Measurements from ENCODE around the gene SUGP1. TPM values are rescaled to one million over a fixed set of nuclear protein-coding genes. Genes with fewer than 3 reads are reported as not detected.

Gene SUGP1
- total RNA-seq, 1 experiment from 2014 or later: 81.3 TPM

DNA sequence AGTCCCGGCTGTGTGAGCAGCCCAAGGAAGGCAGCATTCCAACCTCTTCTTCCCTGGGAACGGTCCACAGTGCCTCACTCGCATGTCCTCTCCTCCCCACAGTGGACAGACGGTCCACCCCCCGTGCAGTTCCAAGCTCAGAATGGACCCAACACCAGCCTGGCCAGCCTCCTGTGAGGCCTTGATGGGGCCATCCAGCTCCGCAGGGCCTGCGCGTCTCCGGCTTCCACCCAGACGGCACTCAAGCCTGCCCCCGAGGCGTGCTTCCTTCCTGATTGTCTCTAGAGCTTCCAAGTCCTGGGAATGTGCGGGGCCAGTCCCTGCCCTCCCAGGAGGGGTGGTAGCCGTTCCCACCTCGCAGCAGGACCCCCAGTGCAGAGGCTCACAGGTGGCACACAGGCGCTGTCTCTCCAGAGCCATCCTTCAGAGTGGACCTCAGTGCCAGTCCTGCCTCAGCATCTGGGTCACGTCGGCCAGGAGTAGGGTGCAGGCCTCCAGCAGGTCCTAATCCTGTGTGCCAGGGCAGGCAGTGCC lies 35.4 kb upstream of the SUGP1 start:
- Mint-ChIP-seq H3K9me3 (no peaks in the 10 kb centered on the region), H3K27ac (no peak overlapping the region; the same call in 1 of the 2 replicates), H3K4me1 (no peaks in the 10 kb centered on the region), H3K27me3 (ENCODE audit: low read depth) (no peaks in the 10 kb centered on the region), H3K36me3 (peaks cover 17% of the 10 kb centered on the region), H3K4me3 (no peak overlapping the region)
- DNase-seq (ENCODE audit: low spot score): no peak
- TF ChIP-seq, protein P1, sequence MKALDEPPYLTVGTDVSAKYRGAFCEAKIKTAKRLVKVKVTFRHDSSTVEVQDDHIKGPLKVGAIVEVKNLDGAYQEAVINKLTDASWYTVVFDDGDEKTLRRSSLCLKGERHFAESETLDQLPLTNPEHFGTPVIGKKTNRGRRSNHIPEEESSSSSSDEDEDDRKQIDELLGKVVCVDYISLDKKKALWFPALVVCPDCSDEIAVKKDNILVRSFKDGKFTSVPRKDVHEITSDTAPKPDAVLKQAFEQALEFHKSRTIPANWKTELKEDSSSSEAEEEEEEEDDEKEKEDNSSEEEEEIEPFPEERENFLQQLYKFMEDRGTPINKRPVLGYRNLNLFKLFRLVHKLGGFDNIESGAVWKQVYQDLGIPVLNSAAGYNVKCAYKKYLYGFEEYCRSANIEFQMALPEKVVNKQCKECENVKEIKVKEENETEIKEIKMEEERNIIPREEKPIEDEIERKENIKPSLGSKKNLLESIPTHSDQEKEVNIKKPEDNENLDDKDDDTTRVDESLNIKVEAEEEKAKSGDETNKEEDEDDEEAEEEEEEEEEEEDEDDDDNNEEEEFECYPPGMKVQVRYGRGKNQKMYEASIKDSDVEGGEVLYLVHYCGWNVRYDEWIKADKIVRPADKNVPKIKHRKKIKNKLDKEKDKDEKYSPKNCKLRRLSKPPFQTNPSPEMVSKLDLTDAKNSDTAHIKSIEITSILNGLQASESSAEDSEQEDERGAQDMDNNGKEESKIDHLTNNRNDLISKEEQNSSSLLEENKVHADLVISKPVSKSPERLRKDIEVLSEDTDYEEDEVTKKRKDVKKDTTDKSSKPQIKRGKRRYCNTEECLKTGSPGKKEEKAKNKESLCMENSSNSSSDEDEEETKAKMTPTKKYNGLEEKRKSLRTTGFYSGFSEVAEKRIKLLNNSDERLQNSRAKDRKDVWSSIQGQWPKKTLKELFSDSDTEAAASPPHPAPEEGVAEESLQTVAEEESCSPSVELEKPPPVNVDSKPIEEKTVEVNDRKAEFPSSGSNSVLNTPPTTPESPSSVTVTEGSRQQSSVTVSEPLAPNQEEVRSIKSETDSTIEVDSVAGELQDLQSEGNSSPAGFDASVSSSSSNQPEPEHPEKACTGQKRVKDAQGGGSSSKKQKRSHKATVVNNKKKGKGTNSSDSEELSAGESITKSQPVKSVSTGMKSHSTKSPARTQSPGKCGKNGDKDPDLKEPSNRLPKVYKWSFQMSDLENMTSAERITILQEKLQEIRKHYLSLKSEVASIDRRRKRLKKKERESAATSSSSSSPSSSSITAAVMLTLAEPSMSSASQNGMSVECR (CRISPR knock-in tag; IDR thresholded peaks at IDR 0.05; ENCODE audit: borderline replicate concordance): no peak
- TF ChIP-seq NFATC4 (CRISPR knock-in tag; IDR thresholded peaks at IDR 0.05) (no peak), ZNF263 (CRISPR knock-in tag; IDR thresholded peaks at IDR 0.05; ENCODE audit: low read depth) (no peak), CREB1 (CRISPR knock-in tag; IDR thresholded peaks at IDR 0.05) (no peak), IRF2 (CRISPR knock-in tag; IDR thresholded peaks at IDR 0.05; ENCODE audit: borderline replicate concordance, low read depth) (no peak), ZNF121 (CRISPR knock-in tag; IDR thresholded peaks at IDR 0.05) (no peak), NFE2L1 (CRISPR knock-in tag; IDR thresholded peaks at IDR 0.05) (no peak), GRHL2 (CRISPR knock-in tag; IDR thresholded peaks at IDR 0.05; ENCODE audit: insufficient replicate concordance, severe bottlenecking) (no peak), ETV6 (CRISPR knock-in tag; IDR thresholded peaks at IDR 0.05) (no peak), ZNF671 (CRISPR knock-in tag; IDR thresholded peaks at IDR 0.05) (no peak)
- TF ChIP-seq, protein P2, sequence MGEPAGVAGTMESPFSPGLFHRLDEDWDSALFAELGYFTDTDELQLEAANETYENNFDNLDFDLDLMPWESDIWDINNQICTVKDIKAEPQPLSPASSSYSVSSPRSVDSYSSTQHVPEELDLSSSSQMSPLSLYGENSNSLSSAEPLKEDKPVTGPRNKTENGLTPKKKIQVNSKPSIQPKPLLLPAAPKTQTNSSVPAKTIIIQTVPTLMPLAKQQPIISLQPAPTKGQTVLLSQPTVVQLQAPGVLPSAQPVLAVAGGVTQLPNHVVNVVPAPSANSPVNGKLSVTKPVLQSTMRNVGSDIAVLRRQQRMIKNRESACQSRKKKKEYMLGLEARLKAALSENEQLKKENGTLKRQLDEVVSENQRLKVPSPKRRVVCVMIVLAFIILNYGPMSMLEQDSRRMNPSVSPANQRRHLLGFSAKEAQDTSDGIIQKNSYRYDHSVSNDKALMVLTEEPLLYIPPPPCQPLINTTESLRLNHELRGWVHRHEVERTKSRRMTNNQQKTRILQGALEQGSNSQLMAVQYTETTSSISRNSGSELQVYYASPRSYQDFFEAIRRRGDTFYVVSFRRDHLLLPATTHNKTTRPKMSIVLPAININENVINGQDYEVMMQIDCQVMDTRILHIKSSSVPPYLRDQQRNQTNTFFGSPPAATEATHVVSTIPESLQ (CRISPR knock-in tag; IDR thresholded peaks at IDR 0.05): no peak
- TF ChIP-seq, protein P3, sequence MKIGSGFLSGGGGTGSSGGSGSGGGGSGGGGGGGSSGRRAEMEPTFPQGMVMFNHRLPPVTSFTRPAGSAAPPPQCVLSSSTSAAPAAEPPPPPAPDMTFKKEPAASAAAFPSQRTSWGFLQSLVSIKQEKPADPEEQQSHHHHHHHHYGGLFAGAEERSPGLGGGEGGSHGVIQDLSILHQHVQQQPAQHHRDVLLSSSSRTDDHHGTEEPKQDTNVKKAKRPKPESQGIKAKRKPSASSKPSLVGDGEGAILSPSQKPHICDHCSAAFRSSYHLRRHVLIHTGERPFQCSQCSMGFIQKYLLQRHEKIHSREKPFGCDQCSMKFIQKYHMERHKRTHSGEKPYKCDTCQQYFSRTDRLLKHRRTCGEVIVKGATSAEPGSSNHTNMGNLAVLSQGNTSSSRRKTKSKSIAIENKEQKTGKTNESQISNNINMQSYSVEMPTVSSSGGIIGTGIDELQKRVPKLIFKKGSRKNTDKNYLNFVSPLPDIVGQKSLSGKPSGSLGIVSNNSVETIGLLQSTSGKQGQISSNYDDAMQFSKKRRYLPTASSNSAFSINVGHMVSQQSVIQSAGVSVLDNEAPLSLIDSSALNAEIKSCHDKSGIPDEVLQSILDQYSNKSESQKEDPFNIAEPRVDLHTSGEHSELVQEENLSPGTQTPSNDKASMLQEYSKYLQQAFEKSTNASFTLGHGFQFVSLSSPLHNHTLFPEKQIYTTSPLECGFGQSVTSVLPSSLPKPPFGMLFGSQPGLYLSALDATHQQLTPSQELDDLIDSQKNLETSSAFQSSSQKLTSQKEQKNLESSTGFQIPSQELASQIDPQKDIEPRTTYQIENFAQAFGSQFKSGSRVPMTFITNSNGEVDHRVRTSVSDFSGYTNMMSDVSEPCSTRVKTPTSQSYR (CRISPR knock-in tag; IDR thresholded peaks at IDR 0.05): no peak
- TF ChIP-seq, protein P4, sequence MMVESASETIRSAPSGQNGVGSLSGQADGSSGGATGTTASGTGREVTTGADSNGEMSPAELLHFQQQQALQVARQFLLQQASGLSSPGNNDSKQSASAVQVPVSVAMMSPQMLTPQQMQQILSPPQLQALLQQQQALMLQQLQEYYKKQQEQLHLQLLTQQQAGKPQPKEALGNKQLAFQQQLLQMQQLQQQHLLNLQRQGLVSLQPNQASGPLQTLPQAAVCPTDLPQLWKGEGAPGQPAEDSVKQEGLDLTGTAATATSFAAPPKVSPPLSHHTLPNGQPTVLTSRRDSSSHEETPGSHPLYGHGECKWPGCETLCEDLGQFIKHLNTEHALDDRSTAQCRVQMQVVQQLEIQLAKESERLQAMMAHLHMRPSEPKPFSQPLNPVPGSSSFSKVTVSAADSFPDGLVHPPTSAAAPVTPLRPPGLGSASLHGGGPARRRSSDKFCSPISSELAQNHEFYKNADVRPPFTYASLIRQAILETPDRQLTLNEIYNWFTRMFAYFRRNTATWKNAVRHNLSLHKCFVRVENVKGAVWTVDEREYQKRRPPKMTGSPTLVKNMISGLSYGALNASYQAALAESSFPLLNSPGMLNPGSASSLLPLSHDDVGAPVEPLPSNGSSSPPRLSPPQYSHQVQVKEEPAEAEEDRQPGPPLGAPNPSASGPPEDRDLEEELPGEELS (CRISPR knock-in tag; IDR thresholded peaks at IDR 0.05): no peak
- TF ChIP-seq, protein P5, sequence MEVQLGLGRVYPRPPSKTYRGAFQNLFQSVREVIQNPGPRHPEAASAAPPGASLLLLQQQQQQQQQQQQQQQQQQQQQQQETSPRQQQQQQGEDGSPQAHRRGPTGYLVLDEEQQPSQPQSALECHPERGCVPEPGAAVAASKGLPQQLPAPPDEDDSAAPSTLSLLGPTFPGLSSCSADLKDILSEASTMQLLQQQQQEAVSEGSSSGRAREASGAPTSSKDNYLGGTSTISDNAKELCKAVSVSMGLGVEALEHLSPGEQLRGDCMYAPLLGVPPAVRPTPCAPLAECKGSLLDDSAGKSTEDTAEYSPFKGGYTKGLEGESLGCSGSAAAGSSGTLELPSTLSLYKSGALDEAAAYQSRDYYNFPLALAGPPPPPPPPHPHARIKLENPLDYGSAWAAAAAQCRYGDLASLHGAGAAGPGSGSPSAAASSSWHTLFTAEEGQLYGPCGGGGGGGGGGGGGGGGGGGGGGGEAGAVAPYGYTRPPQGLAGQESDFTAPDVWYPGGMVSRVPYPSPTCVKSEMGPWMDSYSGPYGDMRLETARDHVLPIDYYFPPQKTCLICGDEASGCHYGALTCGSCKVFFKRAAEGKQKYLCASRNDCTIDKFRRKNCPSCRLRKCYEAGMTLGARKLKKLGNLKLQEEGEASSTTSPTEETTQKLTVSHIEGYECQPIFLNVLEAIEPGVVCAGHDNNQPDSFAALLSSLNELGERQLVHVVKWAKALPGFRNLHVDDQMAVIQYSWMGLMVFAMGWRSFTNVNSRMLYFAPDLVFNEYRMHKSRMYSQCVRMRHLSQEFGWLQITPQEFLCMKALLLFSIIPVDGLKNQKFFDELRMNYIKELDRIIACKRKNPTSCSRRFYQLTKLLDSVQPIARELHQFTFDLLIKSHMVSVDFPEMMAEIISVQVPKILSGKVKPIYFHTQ (CRISPR knock-in tag; IDR thresholded peaks at IDR 0.05): no peak
- TF ChIP-seq, protein P6, sequence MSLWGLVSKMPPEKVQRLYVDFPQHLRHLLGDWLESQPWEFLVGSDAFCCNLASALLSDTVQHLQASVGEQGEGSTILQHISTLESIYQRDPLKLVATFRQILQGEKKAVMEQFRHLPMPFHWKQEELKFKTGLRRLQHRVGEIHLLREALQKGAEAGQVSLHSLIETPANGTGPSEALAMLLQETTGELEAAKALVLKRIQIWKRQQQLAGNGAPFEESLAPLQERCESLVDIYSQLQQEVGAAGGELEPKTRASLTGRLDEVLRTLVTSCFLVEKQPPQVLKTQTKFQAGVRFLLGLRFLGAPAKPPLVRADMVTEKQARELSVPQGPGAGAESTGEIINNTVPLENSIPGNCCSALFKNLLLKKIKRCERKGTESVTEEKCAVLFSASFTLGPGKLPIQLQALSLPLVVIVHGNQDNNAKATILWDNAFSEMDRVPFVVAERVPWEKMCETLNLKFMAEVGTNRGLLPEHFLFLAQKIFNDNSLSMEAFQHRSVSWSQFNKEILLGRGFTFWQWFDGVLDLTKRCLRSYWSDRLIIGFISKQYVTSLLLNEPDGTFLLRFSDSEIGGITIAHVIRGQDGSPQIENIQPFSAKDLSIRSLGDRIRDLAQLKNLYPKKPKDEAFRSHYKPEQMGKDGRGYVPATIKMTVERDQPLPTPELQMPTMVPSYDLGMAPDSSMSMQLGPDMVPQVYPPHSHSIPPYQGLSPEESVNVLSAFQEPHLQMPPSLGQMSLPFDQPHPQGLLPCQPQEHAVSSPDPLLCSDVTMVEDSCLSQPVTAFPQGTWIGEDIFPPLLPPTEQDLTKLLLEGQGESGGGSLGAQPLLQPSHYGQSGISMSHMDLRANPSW (CRISPR knock-in tag; conservative IDR thresholded peaks at IDR 0.05; ENCODE audit: low read depth): no peak
- TF ChIP-seq, protein P7, sequence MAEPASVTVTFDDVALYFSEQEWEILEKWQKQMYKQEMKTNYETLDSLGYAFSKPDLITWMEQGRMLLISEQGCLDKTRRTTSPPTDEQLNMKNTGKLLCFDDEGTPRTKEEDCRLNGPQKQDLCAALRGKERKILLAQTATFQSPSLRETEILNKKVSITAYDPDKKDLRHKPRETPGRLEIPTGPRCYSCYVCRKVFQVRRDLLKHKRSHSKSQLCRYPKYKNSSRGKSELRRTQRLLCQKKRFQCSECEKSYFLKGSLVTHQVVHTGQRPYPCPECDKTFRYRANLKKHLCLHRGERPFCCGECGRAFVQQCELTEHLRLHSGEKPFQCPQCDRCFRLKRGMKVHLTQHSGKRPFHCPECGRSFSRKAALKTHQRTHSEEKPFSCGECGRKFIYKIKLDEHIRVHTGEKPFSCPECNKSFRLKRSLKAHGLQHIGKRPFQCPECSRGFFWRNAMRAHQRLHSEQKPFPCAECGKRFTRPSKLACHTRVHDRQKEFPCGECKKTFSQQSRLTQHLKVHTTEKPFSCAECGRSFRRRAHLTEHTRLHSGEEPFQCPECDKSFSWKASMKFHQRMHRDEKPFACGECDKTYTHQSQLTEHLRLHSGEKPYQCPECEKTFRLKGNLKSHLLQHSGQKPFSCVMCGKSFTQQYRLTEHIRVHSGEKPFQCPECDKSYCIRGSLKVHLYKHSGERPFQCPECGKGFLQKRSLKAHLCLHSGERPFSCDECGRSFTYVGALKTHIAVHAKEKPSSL (CRISPR knock-in tag; conservative IDR thresholded peaks at IDR 0.05): no peak
- POLR2A ChIA-PET: no interaction called here
- ATAC-seq: no peak
- CTCF ChIA-PET: no interaction called here
